H1 (cell line): ENCODE data around the gene EPS8L1. TPM values are rescaled to one million over a fixed set of nuclear protein-coding genes. Genes with fewer than 3 reads are reported as not detected.

Source experiments
- GABPA ChIP-seq: IDR thresholded peaks from 2 replicates; pipeline ENCODE4 v1.6.1; 2011; ENCODE audit warnings: mild to moderate bottlenecking, low read length, moderate library complexity, borderline replicate concordance; ENCODE audit not compliant: insufficient read depth
- microRNA-seq, 2 experiments: library from miRNA; unstranded; fragments of <30 nt; microRNA quantifications; one replicate each; pipeline versions ENCODE4 to v1.2.0, GENCODE V29; 2016 to 2020; ENCODE audit warnings: borderline microRNAs expressed in 2 of 2, borderline number of aligned reads in 2 of 2, borderline replicate concordance in 1 of 2
- polyA plus RNA-seq, 7 experiments: library from polyadenylated mRNA; depleted of rRNA in 3 of 7; stranded (reverse) in 5 of 7; unstranded in 2 of 7; fragments of >200 nt in 5 of 7; fragments of 200-250 nt in 2 of 7; gene quantifications; 1 replicate in 5 of 7; 2 replicates in 1 of 7; 4 replicates in 1 of 7; pipeline versions ENCODE4 v1.2.1 to v1.2.3, GENCODE V29; 2011 to 2013; ENCODE audit warnings: missing spikeins in 2 of 7, mixed read lengths in 2 of 7
- small RNA-seq: library from polyadenylated mRNA; stranded (forward); fragments of <200 nt; extraction: miRNeasy Mini kit (QIAGEN cat#:217004); gene quantifications from one replicate; pipeline ENCODE3, GENCODE V24; 2013; ENCODE audit not compliant: insufficient read depth
- total RNA-seq: library from RNA; stranded (reverse); fragmentation: NEBNext Ultra II Directional; extraction: Animal tissue kit (Norgen Biotek cat#: 25700); gene quantifications from 2 replicates; pipeline ENCODE4 v1.2.1, GENCODE V29; 2021

The EPS8L1 gene
- total and polyA plus RNA-seq, 2 of the 8 experiments (the other 6 are each of a cell fraction or from before 2014, with no cell fraction given) = 19.8 to 30.2 TPM

GRCh38 chr19:55136399-55137102, 60.9 kb downstream of the EPS8L1 start (continued):
- TF ChIP-seq GABPA = no peak

Small RNA genes within 50 kb of the gene (microRNA-seq; reads per million reads assigned to microRNA genes)
- gene MIR7975 = 0 reads per million in 2 experiments

Small RNA genes within 50 kb of the gene (small RNA-seq; reads per million reads assigned to genes)
- not detected for gene MIR7975

Other genes with a start within 250 kb of the EPS8L1 start
- gene KIR2DS4, start 243.2 kb upstream of the EPS8L1 start, total RNA-seq = not detected in 2 replicates
- not detected in 2 replicates for gene KIR2DS4, start 243.2 kb upstream of the EPS8L1 start, polyA plus RNA-seq (2011; rRNA removed)
- gene KIR3DL2, start 225.4 kb upstream of the EPS8L1 start, total RNA-seq = not detected in 2 replicates
- gene KIR3DL2, start 225.4 kb upstream of the EPS8L1 start, polyA plus RNA-seq (2011; rRNA removed) = not detected in 2 replicates
- not detected in 2 replicates for gene FCAR, start 201.6 kb upstream of the EPS8L1 start, total RNA-seq
- gene FCAR, start 201.6 kb upstream of the EPS8L1 start, polyA plus RNA-seq (2011; rRNA removed) = not detected in 2 replicates
- gene NCR1, start 169.7 kb upstream of the EPS8L1 start, total RNA-seq = 4.6 and 5.1 TPM in 2 replicates
- 1.5 and 2.3 TPM in 2 replicates for gene NCR1, start 169.7 kb upstream of the EPS8L1 start, polyA plus RNA-seq (2011; rRNA removed)
- gene NLRP7, start 128.3 kb upstream of the EPS8L1 start, total RNA-seq = 0.91 and 0.96 TPM in 2 replicates
- 0.75 and 1.2 TPM in 2 replicates for gene NLRP7, start 128.3 kb upstream of the EPS8L1 start, polyA plus RNA-seq (2011; rRNA removed)
- 2.5 TPM in 2 replicates for gene NLRP2, start 109.5 kb upstream of the EPS8L1 start, total RNA-seq
- 0.62 and 0.71 TPM in 2 replicates for gene NLRP2, start 109.5 kb upstream of the EPS8L1 start, polyA plus RNA-seq (2011; rRNA removed)
- 0.26 TPM in 1 of 2 replicates, not detected in the other for gene GP6, start 37.6 kb upstream of the EPS8L1 start, total RNA-seq
- 0.18 and 0.42 TPM in 2 replicates for gene GP6, start 37.6 kb upstream of the EPS8L1 start, polyA plus RNA-seq (2011; rRNA removed)
- 29.4 and 31.5 TPM in 2 replicates for gene RDH13, start 12.7 kb upstream of the EPS8L1 start, total RNA-seq
- 15.9 and 20.5 TPM in 2 replicates for gene RDH13, start 12.7 kb upstream of the EPS8L1 start, polyA plus RNA-seq (2011; rRNA removed)
- gene PPP1R12C, start 41.8 kb downstream of the EPS8L1 start, total RNA-seq = 71.5 and 88.8 TPM in 2 replicates
- 31.7 and 49.5 TPM in 2 replicates for gene PPP1R12C, start 41.8 kb downstream of the EPS8L1 start, polyA plus RNA-seq (2011; rRNA removed)
- gene TNNT1, start 73.3 kb downstream of the EPS8L1 start, total RNA-seq = 107 and 115 TPM in 2 replicates
- 69.6 and 97.9 TPM in 2 replicates for gene TNNT1, start 73.3 kb downstream of the EPS8L1 start, polyA plus RNA-seq (2011; rRNA removed)
- 16.6 and 16.9 TPM in 2 replicates for gene TNNI3, start 81.9 kb downstream of the EPS8L1 start, total RNA-seq
- gene TNNI3, start 81.9 kb downstream of the EPS8L1 start, polyA plus RNA-seq (2011; rRNA removed) = 56.0 and 67.9 TPM in 2 replicates
- 5.4 and 5.7 TPM in 2 replicates for gene DNAAF3, start 90.7 kb downstream of the EPS8L1 start, total RNA-seq
- 8.0 and 13.8 TPM in 2 replicates for gene DNAAF3, start 90.7 kb downstream of the EPS8L1 start, polyA plus RNA-seq (2011; rRNA removed)
- gene SYT5, start 104.4 kb downstream of the EPS8L1 start, total RNA-seq = 0.35 and 0.99 TPM in 2 replicates
- 0.67 and 1.6 TPM in 2 replicates for gene SYT5, start 104.4 kb downstream of the EPS8L1 start, polyA plus RNA-seq (2011; rRNA removed)
- 0.21 and 0.30 TPM in 2 replicates for gene PTPRH, start 133.6 kb downstream of the EPS8L1 start, total RNA-seq
- 0.39 and 1.1 TPM in 2 replicates for gene PTPRH, start 133.6 kb downstream of the EPS8L1 start, polyA plus RNA-seq (2011; rRNA removed)
- 2.0 and 2.1 TPM in 2 replicates for gene TMEM86B, start 152.9 kb downstream of the EPS8L1 start, total RNA-seq
- 2.9 and 4.2 TPM in 2 replicates for gene TMEM86B, start 152.9 kb downstream of the EPS8L1 start, polyA plus RNA-seq (2011; rRNA removed)
- 74.4 and 75.6 TPM in 2 replicates for gene PPP6R1, start 183.1 kb downstream of the EPS8L1 start, total RNA-seq
- 36.4 and 52.5 TPM in 2 replicates for gene PPP6R1, start 183.1 kb downstream of the EPS8L1 start, polyA plus RNA-seq (2011; rRNA removed)
- gene HSPBP1, start 204.2 kb downstream of the EPS8L1 start, total RNA-seq = 63.4 and 68.8 TPM in 2 replicates
- gene HSPBP1, start 204.2 kb downstream of the EPS8L1 start, polyA plus RNA-seq (2011; rRNA removed) = 100 and 111 TPM in 2 replicates
- 32.7 and 33.6 TPM in 2 replicates for gene BRSK1, start 208.1 kb downstream of the EPS8L1 start, total RNA-seq
- gene BRSK1, start 208.1 kb downstream of the EPS8L1 start, polyA plus RNA-seq (2011; rRNA removed) = 27.6 and 55.2 TPM in 2 replicates
- gene TMEM150B, start 249.5 kb downstream of the EPS8L1 start, total RNA-seq = 0.88 and 0.91 TPM in 2 replicates
- gene TMEM150B, start 249.5 kb downstream of the EPS8L1 start, polyA plus RNA-seq (2011; rRNA removed) = 0.41 and 0.46 TPM in 2 replicates